NCI-H2029 (cell line): ENCODE results near the gene TAF11L13.
"Not testable (repeated sequence)": the region's sequence is repeated elsewhere in the genome, so short reads cannot be mapped to it uniquely, and the experiment has no call there.

Source experiments
- DNase-seq: peaks from one replicate; lab custom pipeline; 2025; lab: John Stamatoyannopoulos, UW

Gene TAF11L13

DNA sequence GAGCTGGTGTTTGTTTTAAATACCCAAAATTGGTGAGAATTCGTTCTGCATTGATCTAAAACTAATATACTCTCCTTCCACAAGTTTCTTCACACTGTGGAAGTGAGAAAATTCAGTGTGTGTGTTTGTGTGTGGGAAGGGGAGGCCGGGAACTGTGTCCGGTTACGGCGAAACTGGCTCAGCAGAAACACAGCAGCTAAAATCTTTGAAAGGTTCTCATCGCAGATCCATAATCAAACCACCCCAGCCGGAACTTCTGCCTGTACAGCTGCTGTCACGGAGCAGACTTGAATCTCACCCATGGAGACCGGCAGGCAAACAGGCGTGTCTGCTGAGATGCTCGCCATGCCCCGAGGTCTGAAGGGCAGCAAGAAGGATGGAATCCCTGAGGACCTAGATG is at the start of gene TAF11L13:
TSS of gene TAF11L13 (plus strand) at position 301 of the 400 bp plus-strand sequence.
- DNase-seq: not testable (repeated sequence)

DNA sequence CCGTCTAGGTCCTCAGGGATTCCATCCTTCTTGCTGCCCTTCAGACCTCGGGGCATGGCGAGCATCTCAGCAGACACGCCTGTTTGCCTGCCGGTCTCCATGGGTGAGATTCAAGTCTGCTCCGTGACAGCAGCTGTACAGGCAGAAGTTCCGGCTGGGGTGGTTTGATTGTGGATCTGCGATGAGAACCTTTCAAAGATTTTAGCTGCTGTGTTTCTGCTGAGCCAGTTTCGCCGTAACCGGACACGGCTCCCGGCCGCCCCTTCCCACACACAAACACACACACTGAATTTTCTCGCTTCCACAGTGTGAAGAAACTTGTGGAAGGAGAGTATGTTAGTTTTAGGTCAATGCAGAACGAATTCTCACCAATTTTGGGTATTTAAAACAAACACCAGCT is 46.2 kb upstream of the TAF11L13 start, which contains the start of gene TAF11L7:
TSS of gene TAF11L7 (minus strand) at position 101 of the 400 bp plus-strand sequence.
- not testable (repeated sequence) for DNase-seq

DNA sequence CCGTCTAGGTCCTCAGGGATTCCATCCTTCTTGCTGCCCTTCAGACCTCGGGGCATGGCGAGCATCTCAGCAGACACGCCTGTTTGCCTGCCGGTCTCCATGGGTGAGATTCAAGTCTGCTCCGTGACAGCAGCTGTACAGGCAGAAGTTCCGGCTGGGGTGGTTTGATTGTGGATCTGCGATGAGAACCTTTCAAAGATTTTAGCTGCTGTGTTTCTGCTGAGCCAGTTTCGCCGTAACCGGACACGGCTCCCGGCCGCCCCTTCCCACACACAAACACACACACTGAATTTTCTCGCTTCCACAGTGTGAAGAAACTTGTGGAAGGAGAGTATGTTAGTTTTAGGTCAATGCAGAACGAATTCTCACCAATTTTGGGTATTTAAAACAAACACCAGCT is 41.0 kb upstream of the TAF11L13 start, which contains the start of gene TAF11L8:
TSS of gene TAF11L8 (minus strand) at position 101 of the 400 bp plus-strand sequence.
- not testable (repeated sequence) for DNase-seq

DNA sequence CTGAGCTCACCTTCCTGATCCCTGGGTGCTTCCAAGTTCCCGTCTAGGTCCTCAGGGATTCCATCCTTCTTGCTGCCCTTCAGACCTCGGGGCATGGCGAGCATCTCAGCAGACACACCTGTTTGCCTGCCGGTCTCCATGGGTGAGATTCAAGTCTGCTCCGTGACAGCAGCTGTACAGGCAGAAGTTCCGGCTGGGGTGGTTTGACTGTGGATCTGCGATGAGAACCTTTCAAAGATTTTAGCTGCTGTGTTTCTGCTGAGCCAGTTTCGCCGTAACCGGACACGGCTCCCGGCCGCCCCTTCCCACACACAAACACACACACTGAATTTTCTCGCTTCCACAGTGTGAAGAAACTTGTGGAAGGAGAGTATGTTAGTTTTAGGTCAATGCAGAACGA is 37.6 kb upstream of the TAF11L13 start, which contains the start of gene TAF11L9:
TSS of gene TAF11L9 (minus strand) at position 140 of the 400 bp plus-strand sequence.
- DNase-seq: not testable (repeated sequence)

DNA sequence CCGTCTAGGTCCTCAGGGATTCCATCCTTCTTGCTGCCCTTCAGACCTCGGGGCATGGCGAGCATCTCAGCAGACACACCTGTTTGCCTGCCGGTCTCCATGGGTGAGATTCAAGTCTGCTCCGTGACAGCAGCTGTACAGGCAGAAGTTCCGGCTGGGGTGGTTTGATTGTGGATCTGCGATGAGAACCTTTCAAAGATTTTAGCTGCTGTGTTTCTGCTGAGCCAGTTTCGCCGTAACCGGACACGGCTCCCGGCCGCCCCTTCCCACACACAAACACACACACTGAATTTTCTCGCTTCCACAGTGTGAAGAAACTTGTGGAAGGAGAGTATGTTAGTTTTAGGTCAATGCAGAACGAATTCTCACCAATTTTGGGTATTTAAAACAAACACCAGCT is 34.2 kb upstream of the TAF11L13 start, which contains the start of gene TAF11L10:
TSS of gene TAF11L10 (minus strand) at position 101 of the 400 bp plus-strand sequence.
- DNase-seq: not testable (repeated sequence)

DNA sequence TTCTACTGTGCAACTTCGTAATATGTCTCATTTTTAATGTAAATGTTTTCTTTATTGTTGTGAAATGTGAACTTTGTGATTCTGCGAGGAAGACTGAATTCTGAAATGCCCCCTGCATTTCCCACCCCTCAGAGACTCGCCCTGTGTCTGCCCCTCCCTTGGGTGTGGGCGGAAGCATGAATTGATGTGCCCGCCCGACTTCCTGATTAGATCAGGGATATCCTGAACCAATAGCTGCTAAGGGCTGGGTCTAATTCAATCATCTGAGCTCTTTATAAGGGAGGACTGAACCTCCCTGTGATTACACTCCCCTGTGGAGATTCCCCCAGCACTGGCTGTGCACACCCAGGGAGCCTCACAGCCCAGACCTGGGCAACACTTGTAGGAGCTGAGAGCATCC is 28.0 kb upstream of the TAF11L13 start, which contains the start of gene TAF11L11:
TSS of gene TAF11L11 (plus strand) at position 304 of the 400 bp plus-strand sequence.
- DNase-seq: not testable (repeated sequence)

DNA sequence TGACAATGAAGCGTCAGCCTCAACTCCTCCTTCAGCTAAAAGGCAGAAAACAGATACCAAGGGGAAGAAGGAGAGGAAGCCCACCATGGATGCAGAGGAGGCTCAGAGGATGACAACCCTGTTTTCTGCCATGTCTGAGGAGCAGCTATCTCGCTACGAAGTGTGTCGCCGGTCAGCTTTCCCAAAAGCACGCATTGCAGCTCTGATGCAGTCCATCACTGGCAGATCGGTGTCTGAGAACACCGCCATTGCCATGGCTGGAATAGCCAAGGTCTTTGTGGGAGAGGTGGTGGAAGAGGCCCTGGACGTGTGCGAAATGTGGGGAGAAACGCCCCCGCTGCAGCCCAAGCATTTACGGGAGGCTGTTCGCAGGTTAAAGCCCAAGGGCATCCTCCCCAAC is 26.9 kb upstream of the TAF11L13 start:
- DNase-seq: no peak

DNA sequence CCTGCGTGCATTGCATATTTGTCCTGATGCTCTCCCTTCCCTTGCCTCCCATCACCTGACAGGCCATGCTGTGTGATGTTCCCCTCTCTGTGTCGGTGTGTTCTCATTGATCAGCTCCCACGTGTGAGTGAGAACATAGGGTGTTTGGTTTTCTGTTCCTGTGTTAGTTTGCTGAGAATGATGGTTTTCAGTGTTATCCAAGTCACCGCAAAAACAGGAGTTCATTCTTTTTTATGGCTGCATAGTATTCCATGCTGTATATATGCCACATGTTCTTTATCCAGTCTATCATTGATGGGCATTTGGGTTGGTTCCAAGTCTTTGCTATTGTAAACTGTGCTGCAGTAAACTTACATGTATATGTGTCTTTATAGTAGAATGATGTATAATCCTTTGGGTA is 24.4 kb upstream of the TAF11L13 start:
- not testable (repeated sequence) for DNase-seq

DNA sequence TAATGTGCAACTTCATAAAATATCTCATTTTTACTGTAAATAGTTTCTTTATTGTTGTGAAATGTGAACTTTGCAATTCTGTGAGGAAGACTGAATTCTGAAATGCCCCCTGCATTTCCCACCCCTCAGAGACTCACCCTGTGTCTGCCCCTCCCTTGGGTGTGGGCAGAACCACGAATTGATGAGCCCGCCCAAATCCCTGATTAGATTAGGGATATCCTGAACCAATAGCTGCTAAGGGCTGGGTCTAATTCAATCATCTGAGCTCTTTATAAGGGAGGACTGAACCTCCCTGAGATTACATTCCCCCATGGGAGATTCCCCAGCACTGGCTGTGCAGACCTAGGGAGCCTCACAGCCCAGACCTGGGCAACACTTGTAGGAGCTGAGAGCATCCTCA is 21.8 kb upstream of the TAF11L13 start, which contains the start of gene TAF11L12:
TSS of gene TAF11L12 (plus strand) at position 301 of the 400 bp plus-strand sequence.
- DNase-seq: not testable (repeated sequence)

DNA sequence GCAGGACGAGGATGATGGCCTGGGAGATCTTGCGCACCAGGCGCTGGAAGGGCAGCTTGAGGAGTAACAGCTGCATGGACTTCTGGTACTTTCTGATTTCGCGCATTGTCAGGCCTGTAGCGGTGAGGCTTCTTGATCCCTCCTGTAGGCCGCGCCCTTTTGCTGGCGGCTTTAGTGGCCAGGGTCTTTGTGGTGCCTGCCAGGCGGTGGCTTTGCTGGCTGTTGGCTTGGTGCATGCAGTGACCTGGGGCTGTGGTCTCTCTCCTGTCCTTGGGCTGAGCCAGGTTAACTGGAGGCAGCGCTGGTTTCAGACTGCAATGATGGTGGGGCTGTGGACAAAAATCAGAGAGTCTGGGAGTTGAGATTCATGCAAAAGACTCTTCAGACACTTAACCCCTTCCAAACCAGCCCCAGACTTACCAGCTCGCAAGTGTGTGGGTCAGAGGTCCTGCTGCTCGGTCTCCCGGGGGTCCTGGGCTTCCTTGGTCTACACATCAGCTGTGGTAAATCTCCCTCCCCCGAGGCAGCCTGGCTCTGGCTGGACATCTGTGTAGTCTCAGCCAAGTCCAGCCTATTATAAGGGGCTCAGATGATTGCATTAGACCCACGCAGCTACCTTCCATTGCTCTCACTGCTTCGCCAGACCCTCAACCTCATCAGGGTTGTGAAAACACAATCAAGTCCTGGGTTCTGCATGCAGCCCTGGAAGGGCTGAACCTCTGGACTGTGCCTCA is 16.8 kb upstream of the TAF11L13 start:
- DNase-seq: no peak

DNA sequence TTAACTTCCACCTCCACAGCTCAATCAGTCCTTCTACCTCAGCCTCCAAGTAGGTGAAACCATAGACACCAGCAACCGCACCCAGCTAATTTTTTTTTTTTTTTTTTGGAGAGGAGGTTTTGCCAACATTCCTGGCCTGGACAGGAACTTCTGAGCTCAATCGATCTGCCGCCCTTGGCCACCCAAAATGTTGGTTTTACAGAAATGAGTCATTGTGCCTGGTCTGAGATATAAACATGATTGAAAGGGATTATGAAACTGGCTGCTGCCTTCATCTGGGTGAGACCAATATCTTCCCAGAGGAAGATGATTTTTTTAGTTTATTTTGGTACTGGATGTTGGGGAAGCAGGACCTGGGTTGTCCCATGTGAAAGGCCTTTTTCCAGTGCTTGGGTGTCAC is 12.5 kb upstream of the TAF11L13 start:
- DNase-seq: no peak

DNA sequence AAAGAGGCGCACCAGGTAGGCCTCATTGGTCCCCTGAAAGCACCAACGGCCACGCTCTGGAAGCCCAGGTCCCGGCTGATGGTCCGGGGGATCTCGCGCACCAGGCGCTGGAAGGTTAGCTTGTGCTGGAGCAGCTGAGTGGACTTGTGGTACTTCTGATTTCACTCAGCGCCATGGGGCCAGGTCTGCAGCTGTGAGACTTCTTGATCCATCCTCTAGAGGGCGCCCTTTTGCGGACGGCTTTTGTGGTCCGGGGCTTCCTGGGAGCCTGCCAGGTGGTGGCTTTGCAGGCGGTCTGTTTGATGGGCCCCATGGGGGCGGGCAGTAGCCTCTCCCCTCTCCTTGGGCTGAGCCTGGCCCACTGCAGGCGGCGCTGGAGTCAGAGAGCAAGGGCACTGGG is 11.3 kb upstream of the TAF11L13 start:
- no peak for DNase-seq

DNA sequence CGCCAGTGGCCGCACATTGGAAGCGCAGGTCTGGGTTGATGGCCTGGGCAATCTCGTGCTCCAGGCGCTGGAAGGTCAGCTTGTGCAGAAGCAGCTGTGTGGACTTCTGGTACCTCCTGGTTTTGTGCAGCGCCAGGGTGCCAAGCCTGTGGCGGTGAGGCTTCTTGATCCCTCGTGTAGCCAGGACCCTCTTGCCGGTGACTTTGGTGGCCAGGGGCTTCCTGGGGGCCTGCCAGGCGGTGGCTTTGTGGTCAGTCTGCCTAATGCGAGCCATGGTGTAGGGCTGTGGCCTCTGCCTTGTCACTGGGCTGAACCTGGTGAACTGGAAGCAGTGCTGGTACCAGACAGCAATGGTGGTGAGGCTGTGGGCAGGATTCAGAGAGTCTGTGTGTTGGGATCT is 6.2 kb upstream of the TAF11L13 start:
- DNase-seq: no peak

DNA sequence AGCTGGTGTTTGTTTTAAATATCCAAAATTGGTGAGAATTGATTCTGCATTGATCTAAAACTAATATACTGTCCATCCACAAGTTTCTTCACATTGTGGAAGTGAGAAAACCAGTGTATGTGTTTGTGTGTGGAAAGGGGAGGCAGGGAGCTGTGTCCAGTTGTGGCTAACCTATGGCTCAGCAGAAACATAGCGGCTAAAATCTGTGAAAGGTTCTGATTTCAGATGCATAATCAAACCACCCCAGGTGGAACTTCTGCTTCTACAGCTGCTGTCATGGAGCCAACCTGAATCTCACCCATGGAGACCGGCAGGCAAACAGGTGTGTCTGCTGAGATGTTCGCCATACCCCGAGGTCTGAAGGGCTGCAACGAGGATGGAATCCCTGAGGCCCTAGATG is 2.3 kb downstream of the TAF11L13 start, which contains the start of gene TAF11L14:
TSS of gene TAF11L14 (plus strand) at position 301 of the 400 bp plus-strand sequence.
- no peak for DNase-seq

DNA sequence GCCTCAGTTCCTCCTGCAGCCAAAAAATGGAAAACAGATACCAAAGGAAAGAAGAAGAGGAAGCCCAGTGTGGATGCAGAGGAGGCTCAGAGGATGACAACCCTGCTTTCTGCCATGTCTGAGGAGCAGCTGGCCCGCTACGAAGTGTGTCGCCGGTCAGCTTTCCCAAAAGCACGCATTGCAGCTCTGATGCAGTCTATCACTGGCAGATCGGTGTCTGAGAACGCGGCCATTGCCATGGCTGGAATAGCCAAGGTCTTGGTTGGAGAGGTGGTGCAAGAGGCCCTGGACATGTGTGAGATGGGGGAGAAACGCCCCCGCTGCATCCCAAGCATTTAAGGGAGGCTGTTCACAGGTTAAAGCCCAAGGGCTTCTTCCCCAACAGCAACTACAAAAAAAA is 17.3 kb downstream of the TAF11L13 start:
- DNase-seq: not testable (repeated sequence)

DNA sequence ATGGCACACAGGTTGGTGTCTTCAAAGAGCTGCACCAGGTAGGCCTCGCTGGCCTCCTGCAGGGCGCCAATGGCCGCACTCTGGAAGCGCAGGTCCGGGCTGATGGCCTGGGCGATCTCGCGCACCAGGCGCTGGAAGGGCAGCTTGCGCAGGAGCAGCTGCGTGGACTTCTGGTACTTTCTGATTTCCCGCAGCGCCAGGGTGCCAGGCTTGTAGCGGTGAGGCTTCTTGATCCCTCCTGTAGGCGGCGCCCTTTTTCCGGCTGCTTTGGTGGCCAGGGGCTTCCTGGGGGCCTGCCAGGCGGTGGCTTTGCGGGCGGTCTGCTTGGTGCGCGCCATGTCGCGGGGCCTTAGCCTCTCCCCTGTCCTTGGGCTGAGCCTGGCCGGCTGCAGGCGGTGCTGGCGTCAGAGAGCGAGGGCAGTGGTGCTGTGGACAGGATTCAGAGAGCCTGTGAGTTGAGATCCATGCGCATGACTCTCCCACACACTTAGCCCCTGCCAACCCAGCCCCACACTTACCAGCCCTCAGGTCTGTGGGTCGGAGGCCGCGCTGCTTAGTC is 23.4 kb downstream of the TAF11L13 start:
- DNase-seq: not testable (repeated sequence)

DNA sequence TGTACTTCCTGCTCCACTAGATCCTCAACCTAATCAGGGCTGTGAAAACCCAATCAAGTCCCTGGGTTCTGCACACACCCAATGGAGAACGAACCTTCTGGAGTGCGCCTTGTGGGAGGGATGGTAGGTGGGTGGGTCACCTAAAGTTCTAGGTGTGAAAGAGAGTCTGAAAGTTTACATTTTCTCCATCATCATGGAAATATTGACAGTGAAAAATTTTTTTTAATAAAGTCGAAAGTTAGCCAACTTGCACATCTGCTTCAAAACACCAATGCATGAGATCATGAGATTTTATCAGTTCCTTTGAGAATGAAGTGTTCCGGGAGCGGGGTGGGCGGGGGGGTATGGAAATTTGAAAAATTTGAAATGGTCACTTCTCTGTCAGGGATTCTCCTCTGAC is 24.0 kb downstream of the TAF11L13 start:
- no peak for DNase-seq

DNA sequence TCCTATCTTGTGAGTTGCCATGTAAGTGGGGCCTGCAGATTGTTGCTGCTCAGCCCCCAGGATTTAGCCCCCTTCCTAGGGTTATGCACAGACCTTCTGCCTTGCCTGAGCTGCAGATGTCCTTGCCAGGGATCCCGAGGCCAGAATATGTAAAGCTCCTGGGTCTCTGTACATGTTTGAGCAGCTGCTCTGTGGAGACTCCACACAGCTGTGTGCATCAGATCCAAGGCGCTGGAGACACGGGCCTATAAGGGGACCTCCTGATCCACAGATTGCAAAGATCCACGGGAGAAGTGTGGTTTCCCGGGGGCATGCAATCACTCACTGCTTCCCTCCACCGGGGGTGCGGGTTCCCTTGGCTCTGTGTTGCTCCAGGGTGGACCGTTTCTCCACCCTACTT is 31.3 kb downstream of the TAF11L13 start:
- no peak for DNase-seq

DNA sequence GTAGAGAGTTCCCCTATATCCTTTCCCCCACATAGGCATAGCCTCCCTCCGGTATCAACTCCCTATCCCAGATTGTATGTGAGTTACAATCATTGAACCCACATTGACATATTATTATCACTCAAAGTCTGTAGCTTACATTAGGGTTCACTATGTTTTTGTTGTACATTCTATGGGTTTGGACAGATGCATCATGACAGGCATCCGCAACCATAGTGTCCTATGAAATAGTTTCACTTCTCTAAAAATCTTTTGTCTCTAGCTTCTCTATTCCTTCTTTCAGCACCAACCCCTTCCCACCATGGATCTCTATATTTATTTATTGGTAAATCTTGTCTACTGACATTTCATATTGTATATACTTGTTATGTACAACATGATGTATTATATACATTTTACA is 33.9 kb downstream of the TAF11L13 start:
- DNase-seq: no peak

DNA sequence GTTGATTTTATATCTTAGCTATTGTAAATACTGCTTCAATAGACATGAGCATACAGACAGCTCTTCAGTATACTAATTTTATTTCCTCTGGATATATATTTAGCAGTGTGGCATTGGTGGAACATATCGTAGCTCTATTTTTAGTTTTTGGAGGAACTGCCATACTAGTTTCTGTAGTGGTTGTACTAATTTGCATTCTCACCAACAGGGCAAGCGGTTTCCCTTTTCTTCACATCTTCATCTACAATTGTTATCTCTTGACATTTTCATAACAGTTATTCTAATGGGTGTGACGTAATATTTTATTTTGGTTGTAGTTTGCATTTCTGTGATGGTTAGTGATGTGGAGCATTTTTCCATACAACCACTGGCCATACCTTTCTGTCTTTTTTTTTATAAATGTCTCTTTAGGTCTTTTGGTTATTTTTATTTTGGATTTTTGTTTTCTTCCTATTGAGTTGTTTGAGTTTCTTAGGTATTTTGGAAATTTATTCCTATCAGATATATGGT is 34.9 kb downstream of the TAF11L13 start:
- no peak for DNase-seq

DNA sequence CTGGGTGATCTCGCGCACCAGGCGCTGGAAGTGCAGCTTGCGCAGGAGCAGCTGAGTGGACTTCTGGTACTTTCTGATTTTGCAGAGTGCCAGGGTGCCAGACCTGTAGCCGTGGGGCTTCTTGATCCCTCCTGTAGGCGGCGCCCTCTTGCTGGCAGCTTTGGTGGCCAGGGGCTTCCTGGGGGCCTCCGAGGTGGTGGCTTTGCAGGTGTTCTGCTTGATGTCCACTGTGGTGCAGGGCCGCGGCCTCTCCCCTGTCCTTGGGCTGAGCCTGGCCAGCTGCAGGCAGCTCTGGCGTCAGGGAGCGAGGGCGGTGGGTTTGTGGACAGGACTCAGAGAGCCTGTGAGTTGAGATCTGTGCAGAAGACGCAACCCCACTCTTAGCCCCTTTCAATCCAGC is 38.5 kb downstream of the TAF11L13 start:
- no peak for DNase-seq

DNA sequence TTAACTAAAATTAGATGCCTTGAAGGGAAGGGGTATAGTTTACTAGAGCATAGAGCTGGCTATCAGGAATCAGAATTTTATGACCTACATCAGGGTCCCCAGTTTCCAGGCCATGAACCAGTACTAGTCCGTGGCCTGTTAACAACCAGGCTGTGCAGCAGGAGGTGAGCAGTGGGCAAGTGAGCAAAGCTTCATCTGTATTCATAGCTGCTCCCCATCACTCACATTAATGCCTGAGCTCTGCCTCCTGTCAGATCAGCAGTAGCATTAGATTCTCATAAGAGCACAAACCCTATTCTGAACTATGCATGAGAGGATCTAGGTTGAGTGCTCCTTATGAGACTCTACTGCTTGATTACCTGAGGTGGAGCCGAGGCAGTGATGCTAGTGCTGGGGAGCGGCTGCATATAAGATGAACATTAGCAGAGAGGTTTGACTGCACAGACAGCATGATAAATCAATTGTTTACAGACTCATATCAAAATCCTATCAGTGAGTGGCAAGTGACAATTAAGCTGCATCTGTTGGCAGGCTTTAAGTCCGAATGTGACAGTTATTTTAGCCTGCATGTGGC is 47.0 kb downstream of the TAF11L13 start:
- no peak for DNase-seq
